OCI-LY1 (cell line): ENCODE results near the gene MDN1.

Experiments used
- H2AFZ ChIP-seq: fragments of 200-600 bp; sonication (generic), shearing (Covaris generic); 2 replicates; pipeline ENCODE4 v1.6.0; 2014; ENCODE audit warnings: antibody characterized with exemption, mild to moderate bottlenecking, low read length
- H3F3A ChIP-seq: fragments of 200-600 bp; sonication (generic), shearing (Covaris generic); 2 replicates; pipeline ENCODE4 v1.6.0; 2014; ENCODE audit warnings: mild to moderate bottlenecking, antibody characterized with exemption, low read length, moderate library complexity; ENCODE audit not compliant: insufficient read depth
- H3K27ac ChIP-seq: fragments of 200-600 bp; sonication (generic); 2 replicates; pipeline ENCODE4 v1.5.1; 2014; ENCODE audit warnings: low read length, mixed run types, mild to moderate bottlenecking, low read depth; ENCODE audit not compliant: poor library complexity, severe bottlenecking
- H3K27me3 ChIP-seq: fragments of 200-600 bp; sonication (generic); 2 replicates; pipeline ENCODE4 v1.6.0; 2014; ENCODE audit warnings: antibody characterized with exemption, mild to moderate bottlenecking, low read length, moderate library complexity; ENCODE audit not compliant: insufficient read depth
- H3K36me3 ChIP-seq: fragments of 200-600 bp; sonication (generic); 2 replicates; pipeline ENCODE4 v1.6.1; 2014; ENCODE audit warnings: mild to moderate bottlenecking, antibody characterized with exemption, low read length, moderate library complexity, mixed read lengths; ENCODE audit not compliant: insufficient read depth
- H3K4me1 ChIP-seq: fragments of 200-600 bp; sonication (generic); 2 replicates; pipeline ENCODE4 v1.5.1; 2014; ENCODE audit warnings: mild to moderate bottlenecking, low read length, moderate library complexity; ENCODE audit not compliant: insufficient read depth, severe bottlenecking
- H3K4me2 ChIP-seq: fragments of 200-600 bp; sonication (generic), shearing (Covaris generic); 2 replicates; pipeline ENCODE4 v1.6.1; 2014; ENCODE audit warnings: low read length
- H3K4me3 ChIP-seq: fragments of 200-600 bp; sonication (generic); 2 replicates; pipeline ENCODE4 v1.5.1; 2014; ENCODE audit warnings: low read length, low read depth, mild to moderate bottlenecking, mixed read lengths; ENCODE audit not compliant: poor library complexity, severe bottlenecking
- H3K79me2 ChIP-seq: fragments of 200-600 bp; shearing (Covaris generic); 2 replicates; pipeline ENCODE4 v1.6.1; 2016; ENCODE audit warnings: mixed run types, low read length, mixed read lengths; ENCODE audit not compliant: insufficient read depth
- H3K9ac ChIP-seq: fragments of 200-600 bp; sonication (generic), shearing (Covaris generic); 2 replicates; pipeline ENCODE4 v1.6.1; 2014; ENCODE audit warnings: mild to moderate bottlenecking, low read length, mixed read lengths
- H3K9me2 ChIP-seq: fragments of 200-600 bp; sonication (generic), shearing (Covaris generic); 2 replicates; pipeline ENCODE4 v1.6.1; 2014; ENCODE audit warnings: low read depth, mild to moderate bottlenecking, low read length, mixed read lengths
- H3K9me3 ChIP-seq: fragments of 200-600 bp; shearing (Covaris generic); 2 replicates; pipeline ENCODE4 v1.6.1; 2014; ENCODE audit warnings: low read length, mixed read lengths
- H4K20me1 ChIP-seq: fragments of 200-600 bp; sonication (generic), shearing (Covaris generic); 2 replicates; pipeline ENCODE4 v1.6.0; 2016; ENCODE audit warnings: mild to moderate bottlenecking, low read length; ENCODE audit not compliant: insufficient read depth
- CTCF ChIP-seq: fragments of 200-600 bp; sonication (generic), shearing (Covaris generic); IDR thresholded peaks from 2 replicates; pipeline ENCODE4 v1.5.1; 2017; ENCODE audit warnings: mild to moderate bottlenecking, antibody characterized with exemption, low read length, moderate library complexity, mixed read lengths
- EZH2 ChIP-seq: fragments of 200-600 bp; sonication (generic), shearing (Covaris generic); IDR thresholded peaks from 2 replicates; pipeline ENCODE4 v1.8.0; 2017; ENCODE audit warnings: borderline replicate concordance, mixed run types, mild to moderate bottlenecking, antibody characterized with exemption, low read length, moderate library complexity, mixed read lengths

Gene MDN1

GRCh38 chr6:89657445-89658158 is 162.0 kb downstream of the MDN1 start:
- Histone ChIP-seq H3F3A (no peaks in the 10 kb centered on the region), H3K4me1 (no peaks in the 10 kb centered on the region), H3K9me3 (no peaks in the 10 kb centered on the region), H2AFZ (no peak overlapping the region), H3K9ac (no peak overlapping the region), H4K20me1 (no peaks in the 10 kb centered on the region), H3K4me3 (no peak overlapping the region), H3K27ac (no peak overlapping the region), H3K27me3 (no peaks in the 10 kb centered on the region), H3K79me2 (no peaks in the 10 kb centered on the region), H3K4me2 (no peak overlapping the region), H3K9me2 (no peaks in the 10 kb centered on the region), H3K36me3 (peaks cover 91% of the 10 kb centered on the region)
- TF ChIP-seq EZH2 (no peak), CTCF (no peak)

- H3K4me3 ChIP-seq: no peak overlapping the region
- H4K20me1 ChIP-seq: no peaks in the 10 kb centered on the region
- no peak overlapping the region for H2AFZ ChIP-seq
- H3K4me1 ChIP-seq: no peaks in the 10 kb centered on the region
- H3F3A ChIP-seq: no peaks in the 10 kb centered on the region
- no peaks in the 10 kb centered on the region for H3K79me2 ChIP-seq
- no peak overlapping the region for H3K4me2 ChIP-seq
- no peak overlapping the region for H3K27ac ChIP-seq
- H3K27me3 ChIP-seq: no peaks in the 10 kb centered on the region
- H3K9me3 ChIP-seq: no peaks in the 10 kb centered on the region
- H3K9ac ChIP-seq: no peak overlapping the region
- H3K36me3 ChIP-seq: peaks cover 88% of the 10 kb centered on the region
- TF ChIP-seq EZH2 (no peak), CTCF (no peak)
- H3K9me2 ChIP-seq: no peaks in the 10 kb centered on the region
Observed at GRCh38 chr6:89655122-89655521, 164.5 kb downstream of the MDN1 start.

GRCh38 chr6:89650579-89650978 is 169.0 kb downstream of the MDN1 start:
- H3K79me2 ChIP-seq: no peaks in the 10 kb centered on the region
- H3K27me3 ChIP-seq: no peaks in the 10 kb centered on the region
- no peaks in the 10 kb centered on the region for H3K9me3 ChIP-seq
- no peaks in the 10 kb centered on the region for H3K4me1 ChIP-seq
- TF ChIP-seq CTCF: no peak
- no peak for TF ChIP-seq EZH2
- no peaks in the 10 kb centered on the region for H3F3A ChIP-seq
- no peak overlapping the region for H3K4me2 ChIP-seq
- peaks cover 90% of the 10 kb centered on the region for H3K36me3 ChIP-seq
- no peak overlapping the region for H3K27ac ChIP-seq
- H3K4me3 ChIP-seq: no peak overlapping the region
- H3K9ac ChIP-seq: no peak overlapping the region
- H4K20me1 ChIP-seq: no peaks in the 10 kb centered on the region
- no peaks in the 10 kb centered on the region for H3K9me2 ChIP-seq
- H2AFZ ChIP-seq: no peak overlapping the region
